ENCODE data around the gene PTEN.

Gene PTEN

DNA sequence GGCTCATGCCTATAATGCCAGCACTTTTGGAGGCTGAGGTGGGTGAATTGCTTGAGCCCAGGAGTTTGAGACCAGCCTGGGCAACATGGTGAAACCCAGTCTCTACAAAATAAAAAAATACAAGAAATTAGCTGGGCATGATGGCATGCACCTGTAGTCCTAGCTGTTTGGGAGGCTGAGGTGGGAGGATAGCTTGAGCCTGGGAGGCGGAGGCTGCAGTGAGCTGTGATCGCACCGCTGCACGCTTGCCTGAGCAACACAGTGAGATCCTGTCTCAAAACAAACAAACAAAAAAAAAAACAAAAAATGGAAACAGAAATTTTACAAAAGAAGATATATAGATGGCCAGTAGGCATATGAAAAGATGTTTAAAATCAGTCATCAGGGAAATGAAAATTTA is 57.1 kb downstream of the PTEN start:
- DNase-seq (ENCODE audit: low read depth in 3 of 3) = no peak

DNA sequence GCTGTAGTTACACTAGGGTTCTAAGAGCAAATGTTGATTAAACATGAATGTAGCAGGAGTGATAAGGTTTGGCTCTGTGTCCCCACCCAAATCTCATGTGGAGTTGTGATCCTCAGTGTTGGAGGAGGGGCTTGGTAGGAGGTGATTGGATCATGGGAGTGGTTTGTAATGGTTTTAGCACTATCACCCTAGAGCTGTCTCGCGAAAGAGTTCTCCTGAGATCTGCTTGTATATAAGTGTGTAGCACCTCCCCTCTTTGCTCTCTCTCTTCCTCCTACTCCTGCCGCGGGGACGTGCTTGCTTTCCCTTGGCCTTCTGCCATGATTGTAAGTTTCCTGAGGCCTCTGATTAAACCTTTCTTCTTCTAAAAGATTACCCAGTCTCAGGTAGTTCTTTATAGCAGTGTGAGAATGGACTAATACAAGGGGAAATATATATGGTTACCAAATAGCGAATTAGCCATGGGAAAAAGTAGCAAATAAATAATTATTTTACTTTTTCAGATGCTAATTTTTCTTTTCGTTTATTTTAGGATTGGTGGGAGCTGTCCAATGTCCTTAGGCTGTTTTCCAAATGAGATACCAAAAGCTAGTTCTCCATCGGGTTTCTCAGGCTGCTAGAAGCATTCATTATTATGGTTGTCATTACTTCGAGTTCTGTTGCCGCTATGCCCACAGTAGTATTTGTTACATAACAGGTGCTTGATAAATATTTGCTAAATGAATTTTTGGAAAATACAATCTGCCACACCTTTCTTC is 58.7 kb downstream of the PTEN start:
- no peak for DNase-seq (ENCODE audit: low read depth in 3 of 3)

DNA sequence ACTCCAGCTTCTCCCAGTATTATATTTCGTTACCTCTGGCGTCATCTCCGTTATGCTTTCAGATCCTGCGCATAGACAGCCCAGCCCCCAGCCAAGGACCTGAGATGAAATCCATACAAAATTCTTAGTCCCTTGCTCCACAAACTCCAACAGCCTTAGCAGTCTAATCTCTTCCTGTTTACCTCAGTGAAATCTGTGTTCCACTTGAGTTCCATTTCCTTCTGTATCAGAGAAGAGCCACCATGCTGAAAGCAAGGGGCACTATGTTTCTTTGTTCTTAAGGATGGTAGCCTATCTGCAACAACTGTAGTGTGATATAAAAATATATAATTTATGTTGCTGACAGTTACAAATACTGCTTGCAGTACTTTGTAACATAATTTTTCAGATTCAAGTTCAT is 59.8 kb downstream of the PTEN start:
- DNase-seq (ENCODE audit: low read depth in 3 of 3) = no peak

DNA sequence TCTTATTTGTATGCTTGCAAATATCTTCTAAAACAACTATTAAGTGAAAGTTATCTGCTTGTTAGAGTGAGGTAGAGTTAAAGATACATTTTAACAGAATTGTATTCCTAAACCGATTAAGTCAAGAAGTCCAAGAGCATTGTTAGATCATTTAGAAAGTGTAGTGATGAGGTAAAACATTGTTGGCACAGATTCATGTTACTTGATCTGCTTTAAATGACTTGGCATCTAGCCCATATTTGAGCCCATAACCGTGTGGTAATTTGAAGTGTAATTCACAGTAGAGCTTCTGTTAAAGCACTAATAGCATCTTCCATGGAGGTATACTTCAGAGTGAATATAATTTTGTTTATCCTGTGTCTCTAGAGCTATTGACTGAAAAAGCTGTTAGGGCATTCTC is 62.1 kb downstream of the PTEN start:
- no peak for DNase-seq (ENCODE audit: low read depth in 3 of 3)

DNA sequence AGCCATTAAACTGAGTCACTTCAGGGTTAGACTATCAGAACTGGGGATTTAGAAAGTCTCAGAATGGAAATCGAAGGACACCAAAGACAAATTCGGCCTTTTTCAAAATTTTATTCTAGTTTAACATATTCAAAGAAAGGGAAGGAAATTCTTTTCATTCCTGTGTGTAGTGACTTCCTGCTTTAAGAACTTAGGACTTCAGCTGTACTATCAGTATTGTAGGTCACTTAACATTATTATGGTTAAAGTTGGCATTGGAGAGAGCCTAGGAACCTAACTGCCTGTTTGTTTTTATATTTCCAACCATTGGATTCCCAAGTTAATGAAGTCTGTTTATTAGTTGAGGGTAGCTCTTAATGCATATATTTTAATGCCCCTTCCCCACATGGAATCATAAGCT is 63.7 kb downstream of the PTEN start:
- DNase-seq (ENCODE audit: low read depth in 3 of 3) = no peak

DNA sequence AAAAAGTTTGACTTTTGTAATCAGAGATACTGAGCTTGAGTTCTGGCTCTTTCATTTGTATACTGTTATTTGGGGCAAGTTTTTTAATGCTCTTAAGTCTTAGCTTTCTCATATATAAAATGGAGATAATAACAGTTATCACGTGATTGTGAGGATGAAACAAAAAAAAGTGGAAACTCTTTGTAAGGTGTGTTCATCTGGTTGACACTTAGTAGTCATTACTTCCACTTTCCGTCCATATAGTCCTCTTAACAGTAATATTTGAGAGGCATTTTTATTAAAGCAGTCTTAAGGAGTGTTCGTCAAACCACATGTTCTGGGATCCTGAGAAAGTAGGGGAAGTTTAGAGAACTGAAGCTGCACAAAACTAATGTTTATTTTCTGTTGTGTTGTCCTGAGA is 65.6 kb downstream of the PTEN start:
- no peak for DNase-seq (ENCODE audit: low read depth in 3 of 3)

DNA sequence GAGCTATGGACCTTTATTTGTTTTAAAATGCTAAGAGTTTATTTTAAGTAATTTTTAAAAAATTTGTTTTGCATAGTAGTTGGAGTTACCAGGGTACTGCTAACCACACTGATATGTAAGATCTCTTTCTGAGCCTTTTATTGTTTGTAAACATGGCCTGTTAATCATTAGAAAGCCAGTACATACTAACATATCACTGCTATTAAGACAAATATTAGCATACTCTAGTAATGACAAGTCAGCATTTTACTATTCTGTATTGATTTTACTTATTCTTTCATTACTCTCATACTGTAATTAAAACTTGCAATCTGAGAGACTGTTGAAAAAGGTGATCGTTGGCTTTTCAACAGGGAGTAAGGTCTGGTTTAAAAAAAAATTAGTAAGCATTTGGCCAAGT is 66.7 kb downstream of the PTEN start:
- DNase-seq (ENCODE audit: low read depth in 3 of 3) = no peak

DNA sequence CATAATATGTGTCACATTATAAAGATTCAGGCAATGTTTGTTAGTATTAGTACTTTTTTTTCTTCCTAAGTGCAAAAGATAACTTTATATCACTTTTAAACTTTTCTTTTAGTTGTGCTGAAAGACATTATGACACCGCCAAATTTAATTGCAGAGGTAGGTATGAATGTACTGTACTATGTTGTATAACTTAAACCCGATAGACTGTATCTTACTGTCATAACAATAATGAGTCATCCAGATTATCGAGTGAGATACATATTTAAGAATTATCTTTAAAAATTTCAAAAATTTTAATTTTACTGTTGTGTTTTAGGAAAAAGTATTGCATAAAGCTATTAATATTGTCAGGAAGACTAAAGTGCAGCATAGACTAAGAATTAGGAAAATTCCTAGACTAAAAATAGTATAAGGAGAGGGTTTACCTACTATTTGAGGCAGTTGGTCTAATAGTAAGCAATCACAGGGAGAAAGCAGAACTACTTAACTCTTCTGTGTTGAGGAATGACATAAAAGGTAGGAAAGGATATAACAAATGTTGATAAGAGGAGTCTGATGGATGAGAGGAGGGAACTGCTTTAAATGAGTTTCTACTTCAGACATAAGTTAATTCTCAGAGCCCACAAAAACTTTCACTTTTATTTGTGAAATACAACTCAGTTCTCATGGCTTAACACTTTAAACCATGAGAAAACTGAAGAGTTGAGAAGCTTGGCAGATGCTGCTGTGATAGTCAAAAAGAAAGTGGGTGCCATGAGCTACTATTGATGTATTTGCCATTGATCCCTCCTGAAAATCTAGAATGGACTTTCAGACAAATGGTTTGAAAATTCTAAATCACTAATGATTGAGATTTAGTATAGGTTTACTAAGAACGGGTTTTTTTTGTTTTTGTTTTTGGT is 67.8 kb downstream of the PTEN start:
- DNase-seq (ENCODE audit: low read depth in 3 of 3) = no peak

DNA sequence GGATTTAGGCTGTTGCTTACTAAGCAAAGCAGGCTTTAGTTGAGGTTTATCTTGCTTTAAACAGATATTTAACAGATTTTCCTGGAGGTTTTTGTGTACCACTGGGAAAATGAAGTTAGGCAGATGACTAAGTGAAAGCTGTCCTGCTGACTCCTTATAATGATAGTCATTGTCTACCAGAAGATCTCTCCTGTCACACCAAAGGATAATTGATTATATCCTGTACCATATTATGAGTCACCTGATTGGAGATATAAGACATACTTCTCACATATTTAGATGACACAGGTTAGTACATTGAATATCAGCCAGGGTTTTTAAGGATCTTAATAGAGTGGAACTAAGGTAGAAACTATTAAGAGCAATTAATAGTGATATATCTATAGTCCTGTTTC is 68.4 kb downstream of the PTEN start:
- no peak for DNase-seq (ENCODE audit: low read depth in 3 of 3)

DNA sequence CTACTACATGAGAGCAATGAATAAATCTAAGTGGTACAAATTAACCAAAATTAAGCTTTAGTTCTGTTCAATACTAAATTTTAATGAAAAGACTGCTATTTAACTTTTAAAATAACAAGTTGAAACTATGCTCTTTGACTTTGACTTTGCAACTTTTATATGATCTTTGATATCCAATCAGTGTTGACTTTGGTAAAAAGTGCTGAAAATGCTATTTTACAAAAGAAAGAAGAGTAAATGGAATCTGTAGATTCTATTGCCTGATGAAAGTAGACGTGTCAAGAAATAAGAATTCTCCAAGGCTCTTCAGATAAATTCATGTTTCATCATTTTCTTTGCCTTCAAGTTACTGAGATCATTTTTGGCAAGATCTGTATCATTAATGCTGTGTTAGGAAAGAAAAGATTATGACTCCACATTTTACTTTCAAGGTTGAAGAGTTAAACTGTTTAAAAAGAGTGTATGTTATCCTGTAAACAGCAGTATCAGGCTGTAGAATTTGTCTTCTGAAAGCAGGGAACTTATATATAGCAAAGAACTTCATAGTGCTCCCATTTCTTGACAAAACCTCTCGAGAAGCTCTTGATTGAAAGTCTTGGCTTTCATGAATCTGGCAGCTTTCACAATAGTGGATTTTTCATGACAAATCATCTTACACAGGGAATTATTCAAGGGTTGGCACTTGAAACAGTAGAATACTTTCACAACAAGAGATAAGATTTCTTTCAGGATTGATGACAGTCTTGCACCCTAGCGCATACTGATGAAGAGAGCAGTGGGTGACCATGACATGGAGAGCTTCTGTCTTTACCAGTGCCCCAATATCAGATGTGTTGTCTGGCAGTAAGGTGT is 72.1 kb downstream of the PTEN start:
- no peak for DNase-seq (ENCODE audit: low read depth in 3 of 3)

DNA sequence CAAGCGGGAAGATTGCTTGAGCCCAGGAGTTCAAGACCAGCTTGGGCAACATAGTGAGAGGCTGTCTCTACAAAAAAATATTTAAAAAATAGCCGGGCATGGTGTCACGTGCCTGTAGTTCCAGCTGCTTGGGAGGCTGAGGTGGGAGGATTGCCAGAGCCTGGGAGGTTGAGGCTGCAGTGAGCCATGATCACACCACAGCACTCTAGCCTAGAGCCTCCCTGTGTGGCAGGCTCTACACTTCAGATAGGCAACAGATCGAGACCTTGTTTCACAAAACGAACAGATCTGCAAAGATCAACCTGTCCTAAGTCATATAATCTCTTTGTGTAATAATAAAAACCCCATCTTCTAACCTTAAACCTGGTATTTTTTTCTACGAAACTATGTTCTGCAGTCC is 76.8 kb downstream of the PTEN start:
- no peak for DNase-seq (ENCODE audit: low read depth in 3 of 3)

DNA sequence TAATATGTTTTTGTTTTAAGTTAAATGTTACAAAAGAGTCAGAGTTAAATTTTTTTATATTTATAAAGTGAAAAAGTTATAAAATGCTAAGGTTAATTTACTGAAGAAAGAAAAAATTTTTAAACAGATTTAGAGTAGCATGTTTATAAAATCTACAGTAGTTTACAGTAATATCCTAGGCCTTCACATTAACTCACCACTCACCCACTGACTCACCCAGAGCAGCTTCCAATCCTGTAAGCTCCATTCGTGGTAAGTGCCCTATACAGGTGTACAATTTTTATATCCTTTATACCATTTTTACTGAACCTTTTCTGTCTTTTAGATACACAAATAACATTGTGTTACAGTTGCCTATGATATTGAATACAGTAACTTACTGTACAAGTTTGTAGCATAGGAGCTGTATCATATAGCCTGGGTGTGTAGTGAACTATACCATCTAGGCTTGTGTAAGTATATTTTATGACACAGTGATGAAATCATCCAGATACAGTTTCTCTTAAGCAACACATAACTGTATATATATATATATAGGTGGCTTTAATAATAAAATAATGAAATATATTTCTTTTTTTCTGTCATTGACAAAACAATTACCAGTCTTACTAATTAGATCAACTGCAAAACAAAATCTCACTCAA is 79.6 kb downstream of the PTEN start:
- DNase-seq (ENCODE audit: low read depth in 3 of 3) = no peak

DNA sequence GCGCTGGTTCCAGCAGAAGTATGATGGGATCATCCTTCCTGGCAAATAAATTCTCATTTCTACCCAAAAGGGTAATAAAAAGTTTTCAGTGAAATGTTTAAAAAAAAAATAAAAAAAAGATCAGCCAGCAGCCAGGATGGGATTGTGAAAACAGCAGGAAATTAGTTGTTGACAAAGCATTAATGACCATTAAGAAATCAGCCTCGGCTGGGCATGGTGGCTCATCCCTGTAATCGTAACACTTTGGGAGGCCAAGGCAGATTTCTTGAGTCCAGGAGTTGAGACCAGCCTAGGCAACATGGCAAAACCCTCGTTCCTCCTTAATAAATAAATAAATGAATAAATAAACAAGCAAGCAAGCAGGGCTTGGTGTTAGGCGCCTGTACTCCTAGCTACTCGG is 82.6 kb downstream of the PTEN start:
- DNase-seq (ENCODE audit: low read depth in 3 of 3) = no peak

DNA sequence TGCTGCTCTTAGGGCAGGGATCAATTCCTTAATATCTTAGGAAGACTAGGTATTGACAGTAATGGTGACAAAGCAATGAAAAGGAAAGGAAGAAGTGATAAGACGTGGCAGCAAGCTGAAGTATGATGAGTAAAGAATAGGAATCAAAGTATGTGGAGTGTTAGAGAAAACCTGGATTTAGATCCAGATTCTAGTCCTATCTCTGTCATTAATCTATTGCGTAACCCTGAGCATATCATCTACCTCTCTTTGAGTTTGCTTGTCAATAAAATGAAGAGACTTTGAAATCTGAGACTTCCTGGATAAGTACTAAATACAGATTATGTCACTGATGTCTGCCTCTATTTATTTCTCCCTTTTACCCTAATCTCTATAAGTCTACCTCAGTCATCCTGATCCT is 89.2 kb downstream of the PTEN start:
- no peak for DNase-seq (ENCODE audit: low read depth in 3 of 3)

DNA sequence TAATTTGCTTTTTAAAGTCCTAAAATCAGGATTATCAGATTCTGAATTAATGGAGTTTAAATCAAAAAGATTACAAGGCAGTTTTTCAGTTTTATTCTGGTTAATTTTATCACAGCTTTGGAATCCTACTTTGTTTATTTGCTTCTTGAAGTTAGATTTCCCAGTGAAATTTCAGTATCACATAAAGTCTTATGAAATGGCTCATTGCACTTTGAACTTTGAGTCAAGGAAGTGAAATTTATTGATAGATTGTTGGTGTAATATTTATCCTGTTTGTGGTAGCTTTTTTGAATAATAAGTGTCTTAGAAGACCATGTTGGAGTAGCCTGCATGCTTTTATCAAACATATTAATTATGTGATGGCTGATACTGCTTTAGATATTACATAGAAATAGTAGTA is 92.6 kb downstream of the PTEN start:
- DNase-seq (ENCODE audit: low read depth in 3 of 3) = no peak

DNA sequence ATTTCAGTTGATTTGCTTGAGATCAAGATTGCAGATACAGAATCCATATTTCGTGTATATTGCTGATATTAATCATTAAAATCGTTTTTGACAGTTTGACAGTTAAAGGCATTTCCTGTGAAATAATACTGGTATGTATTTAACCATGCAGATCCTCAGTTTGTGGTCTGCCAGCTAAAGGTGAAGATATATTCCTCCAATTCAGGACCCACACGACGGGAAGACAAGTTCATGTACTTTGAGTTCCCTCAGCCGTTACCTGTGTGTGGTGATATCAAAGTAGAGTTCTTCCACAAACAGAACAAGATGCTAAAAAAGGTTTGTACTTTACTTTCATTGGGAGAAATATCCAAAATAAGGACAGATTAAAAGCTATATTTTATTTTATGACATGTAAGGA is 94.3 kb downstream of the PTEN start:
- DNase-seq (ENCODE audit: low read depth in 3 of 3) = no peak

DNA sequence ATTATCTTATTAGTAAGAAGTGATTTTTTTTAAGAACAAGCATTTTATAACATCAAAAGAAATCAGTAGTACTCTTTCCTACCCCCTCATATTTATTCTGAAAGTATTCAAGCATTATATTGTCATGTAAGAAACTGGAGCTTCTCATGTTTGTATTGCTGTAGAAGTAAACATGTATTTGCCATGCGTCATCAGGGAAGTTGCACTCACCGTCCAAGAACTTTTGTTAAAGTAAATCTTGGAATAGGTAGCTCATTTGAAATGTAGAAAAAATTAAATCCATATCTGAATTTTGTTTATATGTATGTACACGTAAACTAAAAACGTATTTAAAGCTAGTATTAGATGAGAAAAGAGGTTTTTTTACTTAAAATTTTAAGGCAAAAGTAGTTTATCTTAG is 96.8 kb downstream of the PTEN start:
- no peak for DNase-seq (ENCODE audit: low read depth in 3 of 3)

DNA sequence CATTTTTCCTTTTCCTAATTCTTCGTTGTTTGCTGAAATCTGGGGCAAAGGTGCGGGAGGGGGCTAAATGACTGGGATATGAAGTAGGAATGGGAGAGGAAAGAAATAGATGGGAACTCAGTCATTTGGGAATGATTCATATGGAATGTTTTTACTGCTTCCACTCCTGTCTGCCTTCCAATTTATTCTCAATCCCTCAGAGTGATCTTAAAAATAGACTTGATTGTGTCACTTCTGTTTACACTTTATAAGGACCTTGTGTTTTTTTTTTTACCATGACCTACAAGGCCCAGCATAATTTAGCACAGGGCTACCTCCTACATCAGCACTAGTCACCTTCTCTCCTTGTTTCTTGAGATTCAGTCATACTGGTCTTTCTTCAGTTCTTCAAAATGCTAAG is 97.9 kb downstream of the PTEN start:
- no peak for DNase-seq (ENCODE audit: low read depth in 3 of 3)

DNA sequence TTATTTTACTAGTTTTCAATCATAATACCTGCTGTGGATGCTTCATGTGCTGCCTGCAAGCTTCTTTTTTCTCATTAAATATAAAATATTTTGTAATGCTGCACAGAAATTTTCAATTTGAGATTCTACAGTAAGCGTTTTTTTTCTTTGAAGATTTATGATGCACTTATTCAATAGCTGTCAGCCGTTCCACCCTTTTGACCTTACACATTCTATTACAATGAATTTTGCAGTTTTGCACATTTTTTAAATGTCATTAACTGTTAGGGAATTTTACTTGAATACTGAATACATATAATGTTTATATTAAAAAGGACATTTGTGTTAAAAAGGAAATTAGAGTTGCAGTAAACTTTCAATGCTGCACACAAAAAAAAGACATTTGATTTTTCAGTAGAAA is 103.0 kb downstream of the PTEN start:
- DNase-seq (ENCODE audit: low read depth in 3 of 3) = no peak

DNA sequence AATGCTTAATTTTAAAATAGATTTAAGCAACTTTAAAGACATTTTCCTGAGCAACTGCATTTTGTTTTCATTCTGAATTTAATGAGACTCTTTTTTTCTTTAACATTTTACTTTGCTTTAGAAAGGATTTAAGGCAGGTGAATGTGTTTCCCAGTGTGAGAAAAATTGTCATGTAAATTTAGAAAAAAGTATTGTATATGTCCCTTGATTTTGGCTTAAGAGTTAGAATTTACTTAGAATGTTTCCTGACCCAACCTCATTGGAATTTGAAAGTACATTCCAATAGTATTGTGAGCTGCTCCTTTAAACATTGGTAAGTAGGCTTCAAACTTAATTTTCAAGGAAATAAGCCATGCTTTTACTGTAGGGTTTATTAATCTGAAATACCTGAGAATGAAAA is 110.2 kb downstream of the PTEN start:
- DNase-seq (ENCODE audit: low read depth in 3 of 3) = no peak

DNA sequence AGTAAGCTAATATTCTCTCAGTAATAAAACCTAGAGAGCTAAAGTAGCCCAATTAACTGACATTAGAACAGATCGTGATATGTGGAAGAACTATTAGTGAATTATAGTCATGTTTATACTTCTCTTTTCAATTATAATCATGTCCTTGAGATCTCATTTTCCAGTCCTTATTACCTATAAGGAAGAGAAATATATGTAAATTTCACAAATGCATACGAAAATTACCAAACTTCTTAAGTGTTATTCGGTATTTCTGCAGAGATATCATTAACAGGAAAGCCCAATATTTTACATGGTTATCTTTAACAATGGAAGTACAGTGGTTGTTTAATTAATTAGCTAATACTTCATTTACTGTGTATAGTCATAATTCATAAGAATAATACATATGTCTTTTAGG is 110.7 kb downstream of the PTEN start:
- DNase-seq (ENCODE audit: low read depth in 3 of 3) = no peak

DNA sequence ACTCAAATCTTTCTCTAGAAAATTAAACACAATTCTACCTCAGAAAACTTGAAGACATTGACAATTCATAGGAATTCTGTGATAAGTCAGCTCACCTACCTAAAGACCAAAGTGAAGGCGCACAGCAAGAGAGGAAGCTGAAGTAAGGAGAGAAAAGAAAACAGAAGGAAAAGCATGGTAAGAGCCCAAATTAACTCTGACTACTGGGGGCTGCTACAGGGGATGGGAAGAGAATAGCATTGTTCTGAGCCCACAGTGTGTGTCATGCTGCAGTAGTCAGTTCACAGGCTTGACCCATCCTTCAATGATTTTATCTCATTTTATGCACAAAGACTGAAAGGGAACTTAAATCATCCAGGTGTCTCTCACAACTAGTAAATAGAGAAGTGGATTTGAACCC is 111.3 kb downstream of the PTEN start:
- DNase-seq (ENCODE audit: low read depth in 3 of 3) = no peak
